Chondrocyte (in vitro differentiated cells): ENCODE measurements around the gene SCAPER. TPM values are rescaled to one million over a fixed set of nuclear protein-coding genes. Genes with fewer than 3 reads are reported as not detected.

Experiments used
- DNase-seq: peaks from one replicate; pipeline ENCODE4 v3.0.0; 2021; ENCODE audit warnings: mixed read lengths, low spot score
- H3K27ac Mint-ChIP-seq: one replicate; pipeline ENCODE4 v1.8.0; 2021; ENCODE audit warnings: mild to moderate bottlenecking, moderate library complexity, mixed read lengths; ENCODE audit not compliant: unreplicated experiment
- H3K27me3 Mint-ChIP-seq: 2 replicates; pipeline ENCODE4 v1.8.0; 2021; ENCODE audit warnings: low read depth, mixed read lengths
- H3K36me3 Mint-ChIP-seq: 2 replicates; pipeline ENCODE4 v1.8.0; 2021; ENCODE audit warnings: low read depth, mixed read lengths
- H3K4me1 Mint-ChIP-seq: 2 replicates; pipeline ENCODE4 v1.8.0; 2021; ENCODE audit warnings: low read depth, mild to moderate bottlenecking, mixed read lengths
- H3K4me3 Mint-ChIP-seq: one replicate; pipeline ENCODE4 v1.8.0; 2021; ENCODE audit warnings: mild to moderate bottlenecking, moderate library complexity, mixed read lengths; ENCODE audit not compliant: unreplicated experiment
- H3K9me3 Mint-ChIP-seq: 2 replicates; pipeline ENCODE4 v1.8.0; 2021; ENCODE audit warnings: low read depth, mixed read lengths
- total RNA-seq: library from RNA; stranded (reverse); gene quantifications from 3 replicates; pipeline ENCODE4 v1.2.1, GENCODE V29; 2021
- TF ChIP-seq, protein P1 (sequence below): fragments of 200-600 bp; sonication (generic); IDR thresholded peaks from 2 replicates; pipeline ENCODE4 v1.5.0; 2021; ENCODE audit warnings: antibody characterized with exemption, mild to moderate bottlenecking, moderate library complexity

The SCAPER gene
- total RNA-seq, 1 donor from 2014 or later: 17.3 TPM

DNA sequence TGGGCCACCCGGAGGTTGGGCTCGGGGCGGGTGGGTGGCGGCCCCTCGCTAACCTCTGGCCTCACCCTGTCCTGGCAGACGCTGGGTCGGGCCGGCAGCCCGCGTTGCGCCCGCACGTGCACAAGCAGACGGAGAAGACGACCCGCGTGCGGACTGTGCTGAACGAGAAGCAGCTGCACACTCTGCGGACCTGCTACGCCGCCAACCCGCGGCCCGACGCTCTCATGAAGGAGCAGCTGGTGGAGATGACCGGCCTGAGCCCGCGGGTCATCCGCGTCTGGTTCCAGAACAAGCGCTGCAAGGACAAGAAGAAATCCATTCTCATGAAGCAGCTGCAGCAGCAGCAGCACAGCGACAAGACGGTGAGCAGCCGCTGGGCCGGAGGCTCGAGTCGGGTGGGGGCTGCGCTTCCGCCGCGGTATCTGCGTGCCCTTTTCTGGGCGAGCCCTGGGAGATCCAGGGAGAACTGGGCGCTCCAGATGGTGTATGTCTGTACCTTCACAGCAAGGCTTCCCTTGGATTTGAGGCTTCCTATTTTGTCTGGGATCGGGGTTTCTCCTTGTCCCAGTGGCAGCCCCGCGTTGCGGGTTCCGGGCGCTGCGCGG, 564.8 kb downstream of the SCAPER start:
- peaks cover 74% of the 10 kb centered on the region for H3K27me3 Mint-ChIP-seq
- H3K9me3 Mint-ChIP-seq: no peaks in the 10 kb centered on the region
- TF ChIP-seq, protein P1, sequence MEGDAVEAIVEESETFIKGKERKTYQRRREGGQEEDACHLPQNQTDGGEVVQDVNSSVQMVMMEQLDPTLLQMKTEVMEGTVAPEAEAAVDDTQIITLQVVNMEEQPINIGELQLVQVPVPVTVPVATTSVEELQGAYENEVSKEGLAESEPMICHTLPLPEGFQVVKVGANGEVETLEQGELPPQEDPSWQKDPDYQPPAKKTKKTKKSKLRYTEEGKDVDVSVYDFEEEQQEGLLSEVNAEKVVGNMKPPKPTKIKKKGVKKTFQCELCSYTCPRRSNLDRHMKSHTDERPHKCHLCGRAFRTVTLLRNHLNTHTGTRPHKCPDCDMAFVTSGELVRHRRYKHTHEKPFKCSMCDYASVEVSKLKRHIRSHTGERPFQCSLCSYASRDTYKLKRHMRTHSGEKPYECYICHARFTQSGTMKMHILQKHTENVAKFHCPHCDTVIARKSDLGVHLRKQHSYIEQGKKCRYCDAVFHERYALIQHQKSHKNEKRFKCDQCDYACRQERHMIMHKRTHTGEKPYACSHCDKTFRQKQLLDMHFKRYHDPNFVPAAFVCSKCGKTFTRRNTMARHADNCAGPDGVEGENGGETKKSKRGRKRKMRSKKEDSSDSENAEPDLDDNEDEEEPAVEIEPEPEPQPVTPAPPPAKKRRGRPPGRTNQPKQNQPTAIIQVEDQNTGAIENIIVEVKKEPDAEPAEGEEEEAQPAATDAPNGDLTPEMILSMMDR: no peak
- peaks cover 45% of the 10 kb centered on the region for H3K4me1 Mint-ChIP-seq
- H3K36me3 Mint-ChIP-seq: peaks cover 3% of the 10 kb centered on the region
- peak overlapping the region; percentile 69 for H3K4me3 Mint-ChIP-seq
- no peak overlapping the region for H3K27ac Mint-ChIP-seq
- no peak for DNase-seq

DNA sequence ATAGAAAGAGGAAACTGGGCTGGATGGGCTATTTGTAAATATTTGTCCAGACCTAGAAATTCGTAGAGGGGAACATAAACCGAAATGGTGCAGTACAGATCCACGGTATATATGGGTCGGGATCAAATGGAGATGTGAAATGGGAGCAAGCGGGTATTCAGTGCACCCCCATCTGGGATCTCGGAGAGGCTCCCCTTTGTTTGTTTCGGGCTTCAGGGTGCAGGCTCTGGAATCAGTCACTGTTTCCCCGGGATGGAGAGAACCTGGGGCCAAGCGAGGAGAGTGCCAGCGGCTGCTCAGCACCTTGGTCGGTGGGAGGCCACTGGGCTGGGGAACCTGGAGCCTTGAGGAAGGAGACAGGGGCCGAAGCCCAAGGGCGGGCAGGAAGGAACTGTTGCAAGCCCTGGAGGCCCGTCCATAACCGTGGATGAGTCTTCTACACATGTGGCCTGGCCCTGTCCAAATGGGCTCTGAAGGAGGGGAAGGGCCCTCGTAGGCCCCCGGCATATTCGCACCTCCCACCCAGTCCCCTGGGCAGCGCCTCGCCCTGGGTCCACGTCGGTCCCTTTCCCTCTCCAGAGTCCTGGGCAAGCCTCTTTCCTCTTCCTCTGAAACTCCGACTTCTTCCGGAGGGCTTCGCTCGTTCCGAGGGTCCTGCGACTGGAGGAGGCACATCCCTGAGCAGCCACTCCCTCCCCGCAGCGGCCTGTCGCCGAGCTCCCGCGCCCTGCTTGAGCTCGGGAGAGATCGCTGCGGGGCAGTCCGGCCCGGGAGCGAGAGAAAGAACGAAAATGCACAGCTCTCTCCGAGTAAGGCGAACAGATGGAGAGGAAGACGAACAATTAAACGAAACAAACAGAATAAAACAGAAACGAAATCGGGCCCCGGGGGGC, 565.6 kb downstream of the SCAPER start:
- H3K27me3 Mint-ChIP-seq: peaks cover 74% of the 10 kb centered on the region
- H3K4me1 Mint-ChIP-seq: peaks cover 48% of the 10 kb centered on the region
- TF ChIP-seq, protein P1: no peak
- no peak for DNase-seq
- H3K4me3 Mint-ChIP-seq: peak overlapping the region; percentile 69
- peak overlapping the region; percentile 27 for H3K27ac Mint-ChIP-seq
- peaks cover 3% of the 10 kb centered on the region for H3K36me3 Mint-ChIP-seq
- no peaks in the 10 kb centered on the region for H3K9me3 Mint-ChIP-seq

DNA sequence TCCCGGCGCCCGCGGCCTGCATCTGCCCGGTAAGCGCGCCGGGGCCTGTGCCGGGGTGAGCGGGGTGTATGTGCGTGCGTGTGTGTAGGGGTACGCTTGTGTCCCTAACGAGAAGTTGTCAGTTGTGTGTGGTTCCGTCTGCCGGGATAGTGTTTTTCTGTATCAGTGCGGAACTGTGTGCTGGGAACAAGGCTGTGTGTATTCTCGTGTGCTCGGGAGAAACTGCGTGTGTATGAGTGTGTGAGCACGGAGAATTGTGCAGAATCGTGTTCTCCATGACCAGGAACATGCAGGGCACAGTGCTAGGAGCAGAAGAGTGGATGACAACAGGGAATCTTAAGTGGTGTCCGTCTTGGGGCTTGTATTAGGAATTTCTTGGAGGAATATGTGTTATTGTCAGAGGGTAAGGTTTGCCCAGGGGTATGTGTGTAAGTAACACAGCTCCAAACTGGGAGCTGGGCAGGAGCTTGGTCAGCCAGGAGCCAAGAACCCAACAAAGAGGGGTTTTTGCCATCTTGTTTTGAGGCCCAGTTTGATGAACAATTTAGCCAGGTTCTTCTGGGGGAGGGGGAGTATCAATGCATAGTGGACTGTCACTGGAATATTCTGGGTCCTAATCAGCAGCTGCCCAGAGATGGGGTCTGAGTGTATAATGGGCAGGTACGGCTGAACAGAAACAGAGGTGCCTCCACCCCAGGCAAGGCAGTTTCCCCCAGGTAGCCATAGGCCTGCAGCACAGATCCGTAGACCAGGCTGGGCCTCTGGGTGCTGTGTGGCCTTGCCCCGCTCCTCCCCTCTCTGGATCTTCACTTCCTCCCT, 566.4 kb downstream of the SCAPER start:
- Mint-ChIP-seq H3K9me3 (no peaks in the 10 kb centered on the region), H3K4me1 (peaks cover 48% of the 10 kb centered on the region), H3K36me3 (peaks cover 6% of the 10 kb centered on the region), H3K4me3 (peak overlapping the region; percentile 40), H3K27me3 (peaks cover 74% of the 10 kb centered on the region), H3K27ac (no peak overlapping the region)
- no peak for DNase-seq
- TF ChIP-seq, protein P1: no peak

DNA sequence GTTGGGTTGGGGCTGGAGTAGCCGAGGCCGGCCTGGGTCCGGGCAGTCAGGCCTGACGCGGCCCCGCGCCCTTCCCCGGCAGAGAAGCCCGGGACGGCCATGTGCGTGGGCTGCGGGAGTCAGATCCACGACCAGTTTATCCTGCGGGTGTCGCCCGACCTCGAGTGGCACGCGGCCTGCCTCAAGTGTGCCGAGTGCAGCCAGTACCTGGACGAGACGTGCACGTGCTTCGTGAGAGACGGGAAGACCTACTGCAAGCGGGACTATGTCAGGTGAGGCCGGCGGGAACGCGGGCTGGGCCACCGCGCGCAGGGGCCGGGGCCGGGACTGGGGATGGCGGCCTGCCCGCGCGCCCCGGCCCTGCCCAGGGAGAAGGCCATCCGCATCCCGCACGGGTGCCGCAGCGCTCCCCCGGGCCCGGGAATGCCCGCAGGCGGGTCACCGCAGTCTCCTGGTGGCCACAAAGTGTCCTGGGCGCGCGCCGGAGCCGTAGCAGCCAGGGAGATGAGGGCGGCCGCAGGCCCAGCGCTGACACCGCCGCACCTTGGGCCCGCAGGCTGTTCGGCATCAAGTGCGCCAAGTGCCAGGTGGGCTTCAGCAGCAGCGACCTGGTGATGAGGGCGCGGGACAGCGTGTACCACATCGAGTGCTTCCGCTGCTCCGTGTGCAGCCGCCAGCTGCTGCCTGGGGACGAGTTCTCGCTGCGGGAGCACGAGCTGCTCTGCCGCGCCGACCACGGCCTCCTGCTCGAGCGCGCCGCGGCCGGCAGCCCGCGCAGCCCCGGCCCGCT, 567.2 kb downstream of the SCAPER start:
- H3K27me3 Mint-ChIP-seq: peaks cover 69% of the 10 kb centered on the region
- H3K36me3 Mint-ChIP-seq: peaks cover 6% of the 10 kb centered on the region
- TF ChIP-seq, protein P1: no peak
- no peak overlapping the region for H3K4me3 Mint-ChIP-seq
- no peak overlapping the region for H3K27ac Mint-ChIP-seq
- DNase-seq: no peak
- H3K4me1 Mint-ChIP-seq: peaks cover 48% of the 10 kb centered on the region
- no peaks in the 10 kb centered on the region for H3K9me3 Mint-ChIP-seq
